Neural progenitor cell (in vitro differentiated cells): Measurements from ENCODE around the gene P2RY12.

ENCODE experiments used
- CTCF ChIP-seq: fragments of 200-600 bp; sonication (generic); IDR thresholded peaks from 2 replicates; pipeline ENCODE4 v1.5.1; 2017; ENCODE audit warnings: antibody characterized with exemption, mild to moderate bottlenecking
- EZH2 ChIP-seq: fragments of 200-600 bp; sonication (generic); IDR thresholded peaks from 2 replicates; pipeline ENCODE4 v1.6.1; 2017; ENCODE audit warnings: antibody characterized with exemption, mild to moderate bottlenecking, moderate library complexity
- EZH2phosphoT487 ChIP-seq: fragments of 200-600 bp; sonication (generic); IDR thresholded peaks from 2 replicates; pipeline ENCODE4 v1.6.1; 2017; ENCODE audit warnings: antibody characterized with exemption

- TF ChIP-seq CTCF: no peak
- TF ChIP-seq EZH2: no peak
- no peak for TF ChIP-seq EZH2phosphoT487
Measured at GRCh38 chr3:151387432-151387831, 2.9 kb upstream of the P2RY12 start.
